WERI-Rb-1 (cell line): Measurements from ENCODE around the gene XCL1.

ENCODE experiments used
- DNase-seq: peaks from one replicate; pipeline ENCODE4 v3.0.0-alpha.2; 2020
- H3K27ac ChIP-seq: fragments of 250-450 bp; sonication (Bioruptor Pico); 2 replicates; pipeline ENCODE4 v1.5.1; 2020; ENCODE audit warnings: mild to moderate bottlenecking, moderate library complexity
- H3K27me3 ChIP-seq: fragments of 250-450 bp; sonication (Bioruptor Pico); 2 replicates; pipeline ENCODE4 v1.5.1; 2021; ENCODE audit warnings: mild to moderate bottlenecking, low read depth, moderate library complexity; ENCODE audit not compliant: insufficient read depth, severe bottlenecking
- H3K36me3 ChIP-seq: fragments of 250-450 bp; sonication (Bioruptor Pico); 2 replicates; pipeline ENCODE4 v1.5.1; 2020; ENCODE audit warnings: mild to moderate bottlenecking, moderate library complexity
- H3K4me3 ChIP-seq: 2 replicates; pipeline ENCODE4 v1.5.1; 2011; ENCODE audit warnings: low read depth, mild to moderate bottlenecking, control low read depth, low read length
- H3K9me3 ChIP-seq: fragments of 250-450 bp; sonication (Bioruptor Pico); 2 replicates; pipeline ENCODE4 v1.5.1; 2021; ENCODE audit warnings: mild to moderate bottlenecking, moderate library complexity; ENCODE audit not compliant: severe bottlenecking
- CTCF ChIP-seq: IDR thresholded peaks from 2 replicates; pipeline ENCODE4 v1.5.1; 2011; ENCODE audit warnings: low read depth, mild to moderate bottlenecking, control low read depth, inconsistent platforms, low read length

Gene XCL1

GRCh38 chr1:168581817-168582572 is 5.6 kb downstream of the XCL1 start:
- H3K4me3 ChIP-seq, result no peak overlapping the region
- H3K36me3 ChIP-seq, result no peaks in the 10 kb centered on the region
- TF ChIP-seq CTCF, result no peak
- no peak overlapping the region for H3K27ac ChIP-seq
- H3K9me3 ChIP-seq, result no peaks in the 10 kb centered on the region
- no peaks in the 10 kb centered on the region for H3K27me3 ChIP-seq
- no peak for DNase-seq

- Histone ChIP-seq H3K9me3 (no peaks in the 10 kb centered on the region), H3K27ac (no peak overlapping the region), H3K27me3 (no peaks in the 10 kb centered on the region), H3K36me3 (no peaks in the 10 kb centered on the region), H3K4me3 (no peak overlapping the region)
- TF ChIP-seq CTCF, result no peak
- DNase-seq, result no peak
These were observed 6.4 kb downstream of the XCL1 start for GRCh38 chr1:168582688-168583336.

- H3K36me3 ChIP-seq, result no peaks in the 10 kb centered on the region
- DNase-seq, result no peak
- H3K27ac ChIP-seq, result no peak overlapping the region
- no peak overlapping the region for H3K4me3 ChIP-seq
- no peaks in the 10 kb centered on the region for H3K9me3 ChIP-seq
- H3K27me3 ChIP-seq, result no peaks in the 10 kb centered on the region
- no peak for TF ChIP-seq CTCF
These were observed 7.2 kb downstream of the XCL1 start for GRCh38 chr1:168583571-168583970.

GRCh38 chr1:168585191-168585590 is 8.8 kb downstream of the XCL1 start:
- no peak for TF ChIP-seq CTCF
- H3K4me3 ChIP-seq, result no peak overlapping the region
- no peaks in the 10 kb centered on the region for H3K9me3 ChIP-seq
- no peak overlapping the region for H3K27ac ChIP-seq
- DNase-seq, result no peak
- H3K27me3 ChIP-seq, result no peaks in the 10 kb centered on the region
- no peaks in the 10 kb centered on the region for H3K36me3 ChIP-seq

- TF ChIP-seq CTCF, result no peak
- Histone ChIP-seq H3K36me3 (no peaks in the 10 kb centered on the region), H3K27me3 (no peaks in the 10 kb centered on the region), H3K4me3 (no peak overlapping the region), H3K27ac (no peak overlapping the region), H3K9me3 (no peaks in the 10 kb centered on the region)
- no peak for DNase-seq
These were observed 9.5 kb downstream of the XCL1 start for GRCh38 chr1:168585937-168586336.
